Body of pancreas (tissue), 4 donors: ENCODE data around the gene ZC3H7A. TPM values are rescaled to one million over a fixed set of nuclear protein-coding genes. Genes with fewer than 3 reads are reported as not detected.
A peak's percentile ranks its signal among the peaks of the same experiment; 100 is the strongest.

Experiments used
- ATAC-seq: fragments of 150-250 bp; one replicate; pipeline ENCODE4 v1.9.1; 2016
- DNase-seq, 4 donors: peaks; one replicate each; pipeline ENCODE4 v3.0.0-alpha.2; 2019
- H3K27ac ChIP-seq, 4 donors: fragments of 200-600 bp; sonication (generic); 1 replicate in 3 of 4; 2 replicates in 1 of 4; pipeline versions ENCODE4 v1.5.1 to v1.6.1; 2016 to 2019; ENCODE audit warnings: mild to moderate bottlenecking in 1 of 4, mixed read lengths in 1 of 4, moderate library complexity in 1 of 4
- H3K27me3 ChIP-seq, 2 donors: fragments of 200-600 bp; sonication (generic); one replicate each; pipeline ENCODE4 v1.6.0; 2016; ENCODE audit warnings: mild to moderate bottlenecking in 1 of 2
- H3K36me3 ChIP-seq, 2 donors: fragments of 200-600 bp; sonication (generic); replicated peaks in 1 of 2; 2 replicates each; pipeline ENCODE4 v1.5.1; 2016; ENCODE audit warnings: low read depth in 2 of 2; ENCODE audit not compliant: insufficient read depth in 1 of 2
- H3K4me1 ChIP-seq: fragments of 200-600 bp; sonication (generic); one replicate; pipeline ENCODE4 v1.6.0; 2016
- H3K4me3 ChIP-seq, 2 donors: fragments of 200-600 bp; sonication (generic); 1 replicate in 1 of 2; 2 replicates in 1 of 2; pipeline ENCODE4 v1.5.1; 2016 to 2019
- H3K9me3 ChIP-seq, 3 donors: fragments of 200-600 bp; sonication (generic); 1 replicate in 2 of 3; 2 replicates in 1 of 3; pipeline ENCODE4 v1.5.1; 2016
- POLR2A ChIP-seq, 3 donors: fragments of 450-650 bp; IDR thresholded peaks; one replicate each; pipeline ENCODE4 v1.6.1; 2016; ENCODE audit warnings: antibody characterized with exemption in 3 of 3, mild to moderate bottlenecking in 2 of 3
- WGBS, 2 donors: methylation state at CpG; one replicate each; pipeline ENCODE4 v1.1.5; 2017; 5-methylcytosine and 5-hydroxymethylcytosine counted together
- intact Hi-C: fragments of 100-400 bp; cut with DNase I; formaldehyde crosslinking; loops from one replicate; pipeline ENCODE4 v1.15.1; 2023
- total RNA-seq, 2 donors: library from RNA; depleted of rRNA; stranded (reverse); fragments of >200 nt; gene quantifications; one replicate each; pipeline ENCODE4 v1.1.0, GENCODE V29; 2016
- TF ChIP-seq, protein P1 (sequence below), 7 experiments: fragments of 450-650 bp in 4 of 7; fragments of 200-600 bp in 3 of 7; sonication (generic) in 3 of 7; IDR thresholded peaks; one replicate each; pipeline ENCODE4 v1.5.1; 2016 to 2019; ENCODE audit warnings: antibody characterized with exemption in 7 of 7

Gene ZC3H7A
- total RNA-seq, 2 donors from 2014 or later, result 26.4 to 49.5 TPM

DNA sequence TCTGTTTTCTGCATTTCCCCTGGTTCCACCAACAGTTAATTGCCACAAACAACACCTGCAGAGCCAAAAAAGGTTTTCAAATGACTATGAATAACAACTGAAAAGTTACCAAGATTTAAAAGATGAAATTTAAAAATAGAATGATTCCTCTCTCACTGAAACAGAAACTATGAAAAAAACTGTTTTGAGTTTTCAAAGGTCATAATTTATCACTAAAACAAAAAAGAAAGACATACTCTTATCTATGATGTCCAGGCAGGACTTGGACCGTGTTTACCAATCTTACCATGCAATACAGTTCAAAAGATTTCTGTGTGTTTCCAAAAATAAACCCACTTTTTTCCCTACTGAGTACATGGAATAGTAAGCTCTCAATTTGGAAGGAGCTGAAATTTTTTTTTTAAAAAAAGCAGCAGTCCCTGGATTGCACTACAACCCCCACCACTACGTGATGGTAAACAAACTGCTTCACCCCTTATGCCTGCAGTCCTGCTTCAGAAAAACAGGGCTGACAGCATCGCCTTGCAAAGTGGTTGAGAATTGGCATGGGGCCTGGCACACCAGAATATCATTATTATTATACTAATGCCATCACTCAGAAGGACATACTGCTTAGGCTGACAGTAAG lies 62.9 kb downstream of the ZC3H7A start:
- peak overlapping the region in 2 of 4 donors; percentile 36 to 99 for H3K27ac ChIP-seq
- DNase-seq, result peak in 1 of 4 donors; percentile 58
- 10 to 15% methylated on average over 3 of the region's 3 CpGs for WGBS, 2 donors
- no peak overlapping the region for H3K4me3 ChIP-seq
- ATAC-seq, result no peak
- H3K27me3 ChIP-seq, result no peaks in the 10 kb centered on the region
- peaks cover 89% of the 10 kb centered on the region for H3K4me1 ChIP-seq
- TF ChIP-seq, protein P1, sequence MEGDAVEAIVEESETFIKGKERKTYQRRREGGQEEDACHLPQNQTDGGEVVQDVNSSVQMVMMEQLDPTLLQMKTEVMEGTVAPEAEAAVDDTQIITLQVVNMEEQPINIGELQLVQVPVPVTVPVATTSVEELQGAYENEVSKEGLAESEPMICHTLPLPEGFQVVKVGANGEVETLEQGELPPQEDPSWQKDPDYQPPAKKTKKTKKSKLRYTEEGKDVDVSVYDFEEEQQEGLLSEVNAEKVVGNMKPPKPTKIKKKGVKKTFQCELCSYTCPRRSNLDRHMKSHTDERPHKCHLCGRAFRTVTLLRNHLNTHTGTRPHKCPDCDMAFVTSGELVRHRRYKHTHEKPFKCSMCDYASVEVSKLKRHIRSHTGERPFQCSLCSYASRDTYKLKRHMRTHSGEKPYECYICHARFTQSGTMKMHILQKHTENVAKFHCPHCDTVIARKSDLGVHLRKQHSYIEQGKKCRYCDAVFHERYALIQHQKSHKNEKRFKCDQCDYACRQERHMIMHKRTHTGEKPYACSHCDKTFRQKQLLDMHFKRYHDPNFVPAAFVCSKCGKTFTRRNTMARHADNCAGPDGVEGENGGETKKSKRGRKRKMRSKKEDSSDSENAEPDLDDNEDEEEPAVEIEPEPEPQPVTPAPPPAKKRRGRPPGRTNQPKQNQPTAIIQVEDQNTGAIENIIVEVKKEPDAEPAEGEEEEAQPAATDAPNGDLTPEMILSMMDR (IDR thresholded peaks at IDR 0.05), result no peak
- TF ChIP-seq POLR2A (IDR thresholded peaks at IDR 0.05), result no peak
- intact Hi-C loops, result no loop called here
- no peaks in the 10 kb centered on the region for H3K9me3 ChIP-seq
- peaks cover 0 to 17% of the 10 kb centered on the region in 2 donors for H3K36me3 ChIP-seq

DNA sequence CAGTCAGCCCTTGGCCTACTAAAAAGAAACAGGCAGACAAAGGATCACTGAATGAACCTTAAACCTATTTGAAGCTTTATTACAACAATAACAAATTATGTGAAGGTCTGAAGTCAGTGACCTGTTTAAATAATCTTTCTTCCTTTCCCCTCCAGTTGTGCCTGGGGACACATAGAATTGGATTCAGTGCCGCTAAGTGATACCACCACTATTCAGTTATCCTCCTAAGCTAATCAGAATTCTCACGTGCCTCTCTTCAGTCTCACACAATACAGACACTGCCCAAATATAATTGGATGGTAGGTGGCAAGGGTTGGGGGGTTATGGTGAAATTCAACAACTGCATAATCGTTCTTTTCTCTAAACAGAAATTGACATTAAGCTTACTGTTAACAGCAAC lies 65.8 kb downstream of the ZC3H7A start:
- Histone ChIP-seq H3K27ac (peak overlapping the region in 2 of 4 donors; percentile 26 to 65), H3K36me3 (peaks cover 0 to 18% of the 10 kb centered on the region in 2 donors), H3K4me3 (no peak overlapping the region), H3K9me3 (no peaks in the 10 kb centered on the region), H3K4me1 (peaks cover 71% of the 10 kb centered on the region), H3K27me3 (no peaks in the 10 kb centered on the region)
- no peak for ATAC-seq
- TF ChIP-seq, protein P1 (IDR thresholded peaks at IDR 0.05), result no peak
- no peak for TF ChIP-seq POLR2A (IDR thresholded peaks at IDR 0.05)
- no peak for DNase-seq
- intact Hi-C loops, result no loop called here
- WGBS, 2 donors, result 34 to 42% methylated on average over 3 of the region's 3 CpGs

DNA sequence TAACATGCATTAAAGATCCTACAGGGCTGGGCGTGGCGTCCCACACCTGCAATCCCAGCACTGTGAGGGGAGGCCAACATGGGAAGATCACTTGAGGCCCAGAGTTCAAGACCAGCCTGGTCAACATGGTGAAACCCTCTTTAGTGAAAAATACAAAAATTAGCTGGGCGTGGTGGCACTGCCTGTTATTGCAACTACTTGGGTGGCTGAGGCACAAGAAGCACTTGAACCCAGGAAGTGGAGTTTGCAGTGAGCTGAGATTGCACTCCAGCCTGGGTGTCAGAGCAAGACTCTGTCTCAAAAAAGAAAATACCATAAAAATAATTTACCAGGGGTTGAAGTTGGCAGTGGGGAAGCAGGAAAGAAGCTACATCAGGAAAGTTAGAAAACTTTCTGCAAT lies 67.3 kb downstream of the ZC3H7A start:
- peaks cover 71% of the 10 kb centered on the region for H3K4me1 ChIP-seq
- peak overlapping the region in 1 of 4 donors; percentile 65 for H3K27ac ChIP-seq
- no peak overlapping the region for H3K4me3 ChIP-seq
- no peak for TF ChIP-seq POLR2A (IDR thresholded peaks at IDR 0.05)
- TF ChIP-seq, protein P1 (IDR thresholded peaks at IDR 0.05), result no peak
- intact Hi-C loops, result no loop called here
- no peaks in the 10 kb centered on the region for H3K9me3 ChIP-seq
- ATAC-seq, result no peak
- peaks cover 0 to 15% of the 10 kb centered on the region in 2 donors for H3K36me3 ChIP-seq
- 96 to 98% methylated on average over 3 of the region's 3 CpGs for WGBS, 2 donors
- DNase-seq, result no peak
- no peaks in the 10 kb centered on the region for H3K27me3 ChIP-seq

DNA sequence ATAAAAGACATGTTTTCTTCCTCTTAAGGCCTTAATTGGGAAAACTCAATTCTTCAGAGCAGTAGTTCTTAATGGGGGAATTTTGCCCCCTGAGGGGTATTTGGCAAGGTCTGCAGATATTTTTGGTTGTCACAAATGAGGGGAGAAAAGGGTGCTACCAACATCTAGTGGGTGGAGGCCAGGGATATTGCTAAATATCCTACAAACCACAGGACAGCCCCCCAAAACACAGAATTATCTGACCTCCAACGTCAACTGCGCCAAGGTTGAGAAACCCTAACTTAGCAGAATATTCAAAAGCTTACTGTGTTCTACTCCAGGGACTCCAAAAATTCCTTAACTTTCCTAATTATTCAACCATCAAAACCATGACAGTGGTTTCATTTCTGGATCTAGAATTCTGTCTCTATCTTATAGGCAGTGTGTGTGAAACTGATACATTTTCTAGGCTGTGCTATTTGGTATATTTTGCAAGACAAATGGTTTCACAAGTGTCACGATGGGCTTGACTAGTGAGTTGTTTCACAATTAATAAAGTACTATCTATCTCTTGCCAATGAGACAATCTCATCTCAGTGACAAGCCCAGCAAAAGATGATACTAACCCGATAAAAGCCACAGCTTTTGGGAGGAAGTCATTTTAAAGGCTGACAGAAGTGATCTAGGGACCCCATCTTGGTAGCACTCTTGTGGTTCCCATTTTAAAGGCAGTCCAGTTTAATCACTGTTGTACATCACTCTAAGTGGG lies 69.1 kb downstream of the ZC3H7A start:
- intact Hi-C loops, result no loop called here
- TF ChIP-seq POLR2A (IDR thresholded peaks at IDR 0.05), result no peak
- TF ChIP-seq, protein P1 (IDR thresholded peaks at IDR 0.05), result no peak
- Histone ChIP-seq H3K4me3 (no peak overlapping the region), H3K27ac (peak overlapping the region in 1 of 4 donors; percentile 41), H3K9me3 (no peaks in the 10 kb centered on the region), H3K36me3 (peaks cover 0 to 12% of the 10 kb centered on the region in 2 donors), H3K4me1 (peaks cover 77% of the 10 kb centered on the region), H3K27me3 (no peaks in the 10 kb centered on the region)
- ATAC-seq (no peak), DNase-seq (no peak)
- 54 to 76% methylated on average over 4 of the region's 4 CpGs for WGBS, 2 donors
